Tibial artery (tissue), 4 donors: ENCODE measurements around the gene IKZF5.

Source experiments
- DNase-seq, 2 donors: peaks; one replicate each; pipeline ENCODE4 v3.0.0-alpha.2; 2019
- H3K27ac ChIP-seq, 2 donors: fragments of 200-600 bp; sonication (generic) in 1 of 2; 1 replicate in 1 of 2; 2 replicates in 1 of 2; pipeline ENCODE4 v1.5.1; 2018 to 2019; ENCODE audit warnings: mild to moderate bottlenecking in 1 of 2
- H3K27me3 ChIP-seq, 2 donors: fragments of 200-600 bp; sonication (generic) in 1 of 2; one replicate each; pipeline versions ENCODE4 v1.5.1 to v1.6.0; 2016 to 2019
- H3K36me3 ChIP-seq, 3 donors: fragments of 200-600 bp; sonication (generic) in 2 of 3; one replicate each; pipeline ENCODE4 v1.5.1; 2016 to 2019; ENCODE audit warnings: mild to moderate bottlenecking in 2 of 3
- H3K4me1 ChIP-seq, 4 donors: fragments of 200-600 bp; sonication (generic) in 2 of 4; 1 replicate in 3 of 4; 2 replicates in 1 of 4; pipeline ENCODE4 v1.5.1; 2016 to 2019
- H3K4me3 ChIP-seq, 2 donors: fragments of 200-600 bp; sonication (generic) in 1 of 2; 1 replicate in 1 of 2; 2 replicates in 1 of 2; pipeline ENCODE4 v1.5.1; 2018 to 2019; ENCODE audit warnings: mild to moderate bottlenecking in 2 of 2
- H3K9me3 ChIP-seq, 3 donors: fragments of 200-600 bp; sonication (generic) in 1 of 3; one replicate each; pipeline ENCODE4 v1.5.1; 2016 to 2019
- CTCF ChIP-seq, 2 experiments: fragments of 200-600 bp in 1 of 2; fragments of 450-650 bp in 1 of 2; IDR thresholded peaks; one replicate each; pipeline ENCODE4 v1.5.1; 2017 to 2019; ENCODE audit warnings: antibody characterized with exemption in 2 of 2, mild to moderate bottlenecking in 1 of 2, moderate library complexity in 1 of 2
- intact Hi-C: fragments of 100-400 bp; cut with DNase I; formaldehyde crosslinking; loops from one replicate; pipeline ENCODE4 v1.15.0; 2023; ENCODE audit warnings: low total_unique reads

The IKZF5 gene

GRCh38 chr10:123031124-123031523 is 22.5 kb upstream of the IKZF5 start:
- no peak overlapping the region for H3K27ac ChIP-seq
- intact Hi-C loops = no loop called here
- no peaks in the 10 kb centered on the region for H3K27me3 ChIP-seq
- TF ChIP-seq CTCF (IDR thresholded peaks at IDR 0.05) = no peak
- H3K4me1 ChIP-seq = no peaks in the 10 kb centered on the region
- DNase-seq = no peak
- no peaks in the 10 kb centered on the region for H3K9me3 ChIP-seq
- H3K36me3 ChIP-seq = peaks cover 8 to 16% (median 10%) of the 10 kb centered on the region in 3 donors
- no peak overlapping the region for H3K4me3 ChIP-seq

- no peak overlapping the region for H3K27ac ChIP-seq
- TF ChIP-seq CTCF (IDR thresholded peaks at IDR 0.05) = no peak
- H3K27me3 ChIP-seq = no peaks in the 10 kb centered on the region
- no peaks in the 10 kb centered on the region for H3K4me1 ChIP-seq
- intact Hi-C loops = no loop called here
- no peak overlapping the region for H3K4me3 ChIP-seq
- DNase-seq = no peak
- no peaks in the 10 kb centered on the region for H3K9me3 ChIP-seq
- no peaks in the 10 kb centered on the region for H3K36me3 ChIP-seq
These were observed 19.3 kb upstream of the IKZF5 start for GRCh38 chr10:123027861-123028260.

GRCh38 chr10:123026302-123026701 is 17.7 kb upstream of the IKZF5 start:
- Histone ChIP-seq H3K4me3 (no peak overlapping the region), H3K27me3 (no peaks in the 10 kb centered on the region), H3K36me3 (no peaks in the 10 kb centered on the region), H3K27ac (no peak overlapping the region), H3K9me3 (no peaks in the 10 kb centered on the region), H3K4me1 (no peaks in the 10 kb centered on the region)
- no peak for TF ChIP-seq CTCF (IDR thresholded peaks at IDR 0.05)
- no peak for DNase-seq
- intact Hi-C loops = no loop called here

- TF ChIP-seq CTCF (IDR thresholded peaks at IDR 0.05) = no peak
- no peaks in the 10 kb centered on the region for H3K4me1 ChIP-seq
- no peaks in the 10 kb centered on the region for H3K9me3 ChIP-seq
- H3K27ac ChIP-seq = no peak overlapping the region
- intact Hi-C loops = no loop called here
- no peak for DNase-seq
- H3K4me3 ChIP-seq = no peak overlapping the region
- H3K36me3 ChIP-seq = no peaks in the 10 kb centered on the region
- H3K27me3 ChIP-seq = no peaks in the 10 kb centered on the region
These were observed 15.9 kb upstream of the IKZF5 start for GRCh38 chr10:123024540-123024939.

GRCh38 chr10:123021517-123021916 is 12.9 kb upstream of the IKZF5 start:
- no peak overlapping the region for H3K4me3 ChIP-seq
- intact Hi-C loops = no loop called here
- H3K36me3 ChIP-seq = no peaks in the 10 kb centered on the region
- H3K27ac ChIP-seq = no peak overlapping the region
- no peak for TF ChIP-seq CTCF (IDR thresholded peaks at IDR 0.05)
- H3K4me1 ChIP-seq = peaks cover 0 to 4% (median 0%) of the 10 kb centered on the region in 4 donors
- H3K9me3 ChIP-seq = no peaks in the 10 kb centered on the region
- DNase-seq = no peak
- no peaks in the 10 kb centered on the region for H3K27me3 ChIP-seq
